Thyroid gland (tissue), 4 donors: ENCODE results near the gene PSMG3. TPM values are rescaled to one million over a fixed set of nuclear protein-coding genes. Genes with fewer than 3 reads are reported as not detected.
"Not testable (repeated sequence)": the region's sequence is repeated elsewhere in the genome, so short reads cannot be mapped to it uniquely, and the experiment has no call there.

Experiments used
- DNase-seq, 2 donors: peaks; one replicate each; pipeline ENCODE4 v3.0.0-alpha.2; 2019
- H3K27ac ChIP-seq, 3 donors: fragments of 200-600 bp; sonication (generic); 1 replicate in 2 of 3; 2 replicates in 1 of 3; pipeline ENCODE4 v1.5.1; 2016 to 2019; ENCODE audit warnings: mild to moderate bottlenecking in 1 of 3, moderate library complexity in 1 of 3
- H3K27me3 ChIP-seq: fragments of 200-600 bp; sonication (generic); one replicate; pipeline ENCODE4 v1.5.1; 2019
- H3K36me3 ChIP-seq, 2 donors: fragments of 200-600 bp; sonication (generic); one replicate each; pipeline ENCODE4 v1.5.1; 2016 to 2019
- H3K4me1 ChIP-seq, 2 donors: fragments of 200-600 bp; sonication (generic); one replicate each; pipeline ENCODE4 v1.5.1; 2017 to 2019
- H3K4me3 ChIP-seq, 3 donors: fragments of 200-600 bp; sonication (generic); replicated peaks in 1 of 3; 1 replicate in 2 of 3; 2 replicates in 1 of 3; pipeline ENCODE4 v1.5.1; 2016; ENCODE audit warnings: mild to moderate bottlenecking in 1 of 3
- H3K9me3 ChIP-seq: fragments of 200-600 bp; sonication (generic); one replicate; pipeline ENCODE4 v1.5.1; 2017
- POLR2A ChIP-seq, 2 donors: fragments of 450-650 bp; IDR thresholded peaks; one replicate each; pipeline ENCODE4 v1.6.1; 2017; ENCODE audit warnings: antibody characterized with exemption in 2 of 2, mild to moderate bottlenecking in 2 of 2, moderate library complexity in 1 of 2
- WGBS, 2 donors: methylation state at CpG; one replicate each; pipeline ENCODE4 v1.1.5; 2017; 5-methylcytosine and 5-hydroxymethylcytosine counted together
- intact Hi-C: fragments of 100-400 bp; cut with DNase I; formaldehyde crosslinking; loops from one replicate; pipeline ENCODE4 v1.15.1; 2023
- total RNA-seq, 4 donors: library from RNA; depleted of rRNA; stranded (reverse); fragments of >200 nt; gene quantifications; one replicate each; pipeline ENCODE4 v1.2.3, GENCODE V29; 2016
- TF ChIP-seq, protein P1 (sequence below), 6 experiments: fragments of 200-600 bp in 3 of 6; fragments of 450-650 bp in 3 of 6; sonication (generic) in 3 of 6; IDR thresholded peaks; one replicate each; pipeline ENCODE4 v1.5.1; 2016 to 2019; ENCODE audit warnings: antibody characterized with exemption in 6 of 6, mild to moderate bottlenecking in 2 of 6, inconsistent platforms in 1 of 6, moderate library complexity in 1 of 6

The PSMG3 gene
- total RNA-seq, 4 donors from 2014 or later = 28.1 to 65.6 (median 50.2) TPM

DNA sequence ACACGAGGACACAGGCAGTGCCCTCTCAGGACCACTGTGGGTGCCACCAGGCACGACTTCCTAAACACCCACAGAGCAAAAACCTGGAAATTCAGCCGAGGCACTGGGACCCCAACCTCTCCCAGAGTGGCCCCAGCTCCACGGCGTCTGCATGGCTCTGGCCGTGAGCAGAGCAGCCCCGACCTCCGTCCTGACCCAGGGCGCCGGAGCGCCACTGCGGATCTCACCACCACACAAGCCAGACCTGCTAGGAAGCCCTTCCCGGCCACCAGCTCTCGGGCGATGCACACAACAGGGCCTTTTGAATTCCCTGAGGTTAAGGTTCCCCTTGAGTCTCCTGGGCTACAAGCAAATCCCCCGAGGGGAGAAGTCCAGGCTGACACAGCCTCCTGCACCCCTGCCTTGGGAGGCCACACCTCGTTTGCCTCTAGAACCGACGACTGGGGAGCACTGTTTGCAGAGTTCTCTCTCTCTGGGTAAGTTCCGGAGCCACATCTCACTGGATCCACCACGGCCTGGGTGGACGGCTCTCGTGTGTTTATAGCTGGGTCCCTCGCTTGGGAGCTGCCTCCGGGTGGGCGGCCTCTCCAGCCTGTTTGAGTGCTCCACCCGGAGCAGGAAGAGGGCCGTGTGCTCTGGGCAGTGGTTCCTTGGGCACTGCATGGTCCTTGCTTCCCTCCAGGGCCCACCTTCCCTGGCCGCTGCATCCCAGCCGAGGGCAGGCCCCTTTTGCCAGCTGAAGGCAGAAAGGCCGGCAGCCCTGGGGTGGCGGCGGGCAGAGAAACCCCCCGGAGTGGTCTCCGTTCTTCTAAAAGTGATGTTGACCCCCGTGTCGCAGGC lies 15.5 kb upstream of the PSMG3 start:
- Histone ChIP-seq H3K36me3 (no peaks in the 10 kb centered on the region), H3K9me3 (no peaks in the 10 kb centered on the region), H3K4me3 (no peak overlapping the region), H3K4me1 (no peaks in the 10 kb centered on the region), H3K27me3 (no peaks in the 10 kb centered on the region), H3K27ac (no peak overlapping the region)
- TF ChIP-seq, protein P1, sequence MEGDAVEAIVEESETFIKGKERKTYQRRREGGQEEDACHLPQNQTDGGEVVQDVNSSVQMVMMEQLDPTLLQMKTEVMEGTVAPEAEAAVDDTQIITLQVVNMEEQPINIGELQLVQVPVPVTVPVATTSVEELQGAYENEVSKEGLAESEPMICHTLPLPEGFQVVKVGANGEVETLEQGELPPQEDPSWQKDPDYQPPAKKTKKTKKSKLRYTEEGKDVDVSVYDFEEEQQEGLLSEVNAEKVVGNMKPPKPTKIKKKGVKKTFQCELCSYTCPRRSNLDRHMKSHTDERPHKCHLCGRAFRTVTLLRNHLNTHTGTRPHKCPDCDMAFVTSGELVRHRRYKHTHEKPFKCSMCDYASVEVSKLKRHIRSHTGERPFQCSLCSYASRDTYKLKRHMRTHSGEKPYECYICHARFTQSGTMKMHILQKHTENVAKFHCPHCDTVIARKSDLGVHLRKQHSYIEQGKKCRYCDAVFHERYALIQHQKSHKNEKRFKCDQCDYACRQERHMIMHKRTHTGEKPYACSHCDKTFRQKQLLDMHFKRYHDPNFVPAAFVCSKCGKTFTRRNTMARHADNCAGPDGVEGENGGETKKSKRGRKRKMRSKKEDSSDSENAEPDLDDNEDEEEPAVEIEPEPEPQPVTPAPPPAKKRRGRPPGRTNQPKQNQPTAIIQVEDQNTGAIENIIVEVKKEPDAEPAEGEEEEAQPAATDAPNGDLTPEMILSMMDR (IDR thresholded peaks at IDR 0.05) = no peak
- TF ChIP-seq POLR2A (IDR thresholded peaks at IDR 0.05) = no peak
- intact Hi-C loops = no loop called here
- DNase-seq = no peak
- WGBS, 2 donors = 76 to 79% methylated on average over 14 to 25 of the region's 37 CpGs

- Histone ChIP-seq H3K9me3 (no peaks in the 10 kb centered on the region), H3K36me3 (no peaks in the 10 kb centered on the region), H3K4me1 (no peaks in the 10 kb centered on the region), H3K27me3 (no peaks in the 10 kb centered on the region), H3K4me3 (no peak overlapping the region), H3K27ac (no peak overlapping the region)
- 86 to 93% methylated on average over 13 to 18 of the region's 18 CpGs for WGBS, 2 donors
- no peak for DNase-seq
- no peak for TF ChIP-seq POLR2A (IDR thresholded peaks at IDR 0.05)
- TF ChIP-seq, protein P1 (IDR thresholded peaks at IDR 0.05) = no peak
- intact Hi-C loops = no loop called here
Observed at GRCh38 chr7:1584700-1585099, 14.9 kb upstream of the PSMG3 start.

- intact Hi-C loops, H3K27me3 ChIP-seq, H3K4me3 ChIP-seq, H3K36me3 ChIP-seq, H3K27ac ChIP-seq, H3K9me3 ChIP-seq, H3K4me1 ChIP-seq, DNase-seq: not testable (repeated sequence)
- WGBS, 2 donors = 87 to 89% methylated on average over 18 to 19 of the region's 19 CpGs
Observed at GRCh38 chr7:1583241-1583930, 13.6 kb upstream of the PSMG3 start.

DNA sequence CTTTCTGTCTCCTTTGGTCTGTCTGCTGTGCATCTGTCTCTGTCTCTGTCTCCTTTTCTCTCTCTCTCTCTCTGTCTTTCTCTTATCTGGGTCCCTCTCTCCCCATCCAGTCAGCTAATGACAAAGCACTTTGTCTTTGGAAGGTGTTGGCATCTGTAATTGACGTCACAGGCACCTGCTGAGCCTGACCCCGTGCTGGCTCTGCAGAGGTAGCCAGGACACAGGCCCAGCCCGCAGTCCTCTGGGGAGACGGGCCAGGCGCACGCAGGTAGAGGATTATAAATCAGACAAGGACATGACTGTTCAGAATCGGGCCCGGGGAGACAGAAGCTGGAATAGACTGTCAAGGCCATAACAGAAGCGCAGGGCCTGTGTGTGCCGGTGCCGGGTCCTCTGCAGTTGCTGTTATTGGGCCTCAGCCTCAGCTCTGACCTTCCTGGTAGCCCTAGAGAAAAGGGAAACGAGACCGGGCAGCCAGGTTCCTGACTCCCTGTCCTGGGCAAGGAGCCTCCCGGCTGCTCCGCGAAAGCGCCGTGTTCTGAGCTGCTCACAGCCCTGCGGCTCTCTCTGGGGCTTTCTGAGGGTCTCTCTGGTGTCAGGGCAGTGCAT lies 10.7 kb upstream of the PSMG3 start:
- no peaks in the 10 kb centered on the region for H3K27me3 ChIP-seq
- no peaks in the 10 kb centered on the region for H3K9me3 ChIP-seq
- intact Hi-C loops = no loop called here
- H3K4me1 ChIP-seq = peaks cover 0 to 3% of the 10 kb centered on the region in 2 donors
- H3K27ac ChIP-seq = no peak overlapping the region
- H3K4me3 ChIP-seq = no peak overlapping the region
- no peak for DNase-seq
- WGBS, 2 donors = 84 to 86% methylated on average over 8 to 16 of the region's 19 CpGs
- H3K36me3 ChIP-seq = no peaks in the 10 kb centered on the region
- TF ChIP-seq POLR2A (IDR thresholded peaks at IDR 0.05) = no peak
- TF ChIP-seq, protein P1 (IDR thresholded peaks at IDR 0.05) = no peak

GRCh38 chr7:1579481-1580421 lies 9.9 kb upstream of the PSMG3 start:
- intact Hi-C loops = loop anchor here (10.0 kb wide), 1 partner anchor 775 kb away; the partner anchor contains the start of gene EIF3B
- DNase-seq = peak; percentile 54 to 64
- WGBS, 2 donors = 25 to 29% methylated on average over 13 of the region's 14 CpGs
- no peaks in the 10 kb centered on the region for H3K36me3 ChIP-seq
- no peak overlapping the region for H3K4me3 ChIP-seq
- H3K27ac ChIP-seq = no peak overlapping the region
- H3K27me3 ChIP-seq = no peaks in the 10 kb centered on the region
- peaks cover 0 to 3% of the 10 kb centered on the region in 2 donors for H3K4me1 ChIP-seq
- TF ChIP-seq POLR2A (IDR thresholded peaks at IDR 0.05) = no peak
- TF ChIP-seq, protein P1 (IDR thresholded peaks at IDR 0.05) = peak; percentile 47 to 84 (median 62)
- H3K9me3 ChIP-seq = no peaks in the 10 kb centered on the region
